Osteoblast (primary cell): Measurements from ENCODE around the gene SEMG1. TPM values are rescaled to one million over a fixed set of nuclear protein-coding genes. Genes with fewer than 3 reads are reported as not detected.

ENCODE experiments used
- DNase-seq: peaks from one replicate; pipeline ENCODE4 v3.0.0; 2011; ENCODE audit warnings: low spot score, mixed read lengths; ENCODE audit not compliant: insufficient read length; ENCODE audit errors: missing footprints
- H2AFZ ChIP-seq: 2 replicates; pipeline ENCODE4 v1.6.0; 2011; ENCODE audit warnings: mild to moderate bottlenecking, low read length
- H3K27ac ChIP-seq: 2 replicates; pipeline ENCODE4 v1.5.1; 2011; ENCODE audit warnings: mild to moderate bottlenecking, low read depth, low read length, moderate library complexity
- H3K27me3 ChIP-seq: 2 replicates; pipeline ENCODE4 v1.6.0; 2012; ENCODE audit warnings: mild to moderate bottlenecking, control low read depth, inconsistent platforms, low read length, moderate library complexity; ENCODE audit not compliant: insufficient read depth
- H3K36me3 ChIP-seq: 2 replicates; pipeline ENCODE4 v1.5.1; 2011; ENCODE audit warnings: mild to moderate bottlenecking, low read length, control low read depth, moderate library complexity; ENCODE audit not compliant: insufficient read depth
- H3K4me1 ChIP-seq: 2 replicates; pipeline ENCODE4 v1.5.1; 2011; ENCODE audit warnings: mild to moderate bottlenecking, low read length, control low read depth, moderate library complexity; ENCODE audit not compliant: insufficient read depth
- H3K4me2 ChIP-seq: 2 replicates; pipeline ENCODE4 v1.6.0; 2011; ENCODE audit warnings: mild to moderate bottlenecking, low read length; ENCODE audit not compliant: insufficient read depth
- H3K4me3 ChIP-seq: fragments of 200-600 bp; sonication (generic); 3 replicates; pipeline ENCODE4 v1.5.1; 2012; ENCODE audit warnings: mild to moderate bottlenecking, low read length, inconsistent platforms; ENCODE audit not compliant: insufficient read depth
- H3K79me2 ChIP-seq: 2 replicates; pipeline ENCODE4 v1.6.0; 2012; ENCODE audit warnings: mild to moderate bottlenecking, low read length, control low read depth, inconsistent platforms; ENCODE audit not compliant: insufficient read depth
- H3K9me3 ChIP-seq: 2 replicates; pipeline ENCODE4 v1.5.1; 2011; ENCODE audit warnings: low read depth, low read length, control low read depth
- H4K20me1 ChIP-seq: 2 replicates; pipeline ENCODE4 v1.6.0; 2012; ENCODE audit warnings: mild to moderate bottlenecking, low read length, control low read depth; ENCODE audit not compliant: insufficient read depth
- total RNA-seq: library from RNA; depleted of rRNA; stranded (reverse); fragments of >200 nt; gene quantifications from 2 replicates; pipeline ENCODE4 v1.2.3, GENCODE V29; 2012
- TF ChIP-seq, protein P1 (sequence below): IDR thresholded peaks from 2 replicates; pipeline ENCODE4 v1.5.1; 2011; ENCODE audit warnings: mild to moderate bottlenecking, low read depth, low read length, moderate library complexity; ENCODE audit errors: extremely low read depth

The SEMG1 gene, protein sequence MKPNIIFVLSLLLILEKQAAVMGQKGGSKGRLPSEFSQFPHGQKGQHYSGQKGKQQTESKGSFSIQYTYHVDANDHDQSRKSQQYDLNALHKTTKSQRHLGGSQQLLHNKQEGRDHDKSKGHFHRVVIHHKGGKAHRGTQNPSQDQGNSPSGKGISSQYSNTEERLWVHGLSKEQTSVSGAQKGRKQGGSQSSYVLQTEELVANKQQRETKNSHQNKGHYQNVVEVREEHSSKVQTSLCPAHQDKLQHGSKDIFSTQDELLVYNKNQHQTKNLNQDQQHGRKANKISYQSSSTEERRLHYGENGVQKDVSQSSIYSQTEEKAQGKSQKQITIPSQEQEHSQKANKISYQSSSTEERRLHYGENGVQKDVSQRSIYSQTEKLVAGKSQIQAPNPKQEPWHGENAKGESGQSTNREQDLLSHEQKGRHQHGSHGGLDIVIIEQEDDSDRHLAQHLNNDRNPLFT
- not detected in 2 replicates for total RNA-seq

DNA sequence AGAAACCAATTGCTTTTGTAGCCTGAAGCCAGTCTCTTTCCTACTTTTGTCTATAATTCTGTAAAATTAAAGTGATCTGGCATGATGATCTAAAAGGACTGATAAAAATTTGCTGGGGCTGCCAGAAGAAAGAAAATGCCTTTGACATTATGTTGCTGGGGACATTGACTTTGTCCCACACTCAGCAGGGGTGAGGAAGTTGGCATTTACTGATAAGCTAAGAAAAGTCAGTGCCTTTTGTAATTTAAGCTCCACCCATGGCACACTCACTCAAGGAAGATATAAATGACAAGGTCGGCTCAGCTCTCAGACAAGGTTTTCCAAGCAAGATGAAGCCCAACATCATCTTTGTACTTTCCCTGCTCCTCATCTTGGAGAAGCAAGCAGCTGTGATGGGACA lies at the start of gene SEMG1:
TSS of gene SEMG1 (plus strand) at position 309 of the 400 bp plus-strand sequence. CDS start at position 330, 21 bp downstream.
- DNase-seq, result no peak
- H3K4me2 ChIP-seq, result no peak within 1 kb of the TSS
- TF ChIP-seq, protein P1, sequence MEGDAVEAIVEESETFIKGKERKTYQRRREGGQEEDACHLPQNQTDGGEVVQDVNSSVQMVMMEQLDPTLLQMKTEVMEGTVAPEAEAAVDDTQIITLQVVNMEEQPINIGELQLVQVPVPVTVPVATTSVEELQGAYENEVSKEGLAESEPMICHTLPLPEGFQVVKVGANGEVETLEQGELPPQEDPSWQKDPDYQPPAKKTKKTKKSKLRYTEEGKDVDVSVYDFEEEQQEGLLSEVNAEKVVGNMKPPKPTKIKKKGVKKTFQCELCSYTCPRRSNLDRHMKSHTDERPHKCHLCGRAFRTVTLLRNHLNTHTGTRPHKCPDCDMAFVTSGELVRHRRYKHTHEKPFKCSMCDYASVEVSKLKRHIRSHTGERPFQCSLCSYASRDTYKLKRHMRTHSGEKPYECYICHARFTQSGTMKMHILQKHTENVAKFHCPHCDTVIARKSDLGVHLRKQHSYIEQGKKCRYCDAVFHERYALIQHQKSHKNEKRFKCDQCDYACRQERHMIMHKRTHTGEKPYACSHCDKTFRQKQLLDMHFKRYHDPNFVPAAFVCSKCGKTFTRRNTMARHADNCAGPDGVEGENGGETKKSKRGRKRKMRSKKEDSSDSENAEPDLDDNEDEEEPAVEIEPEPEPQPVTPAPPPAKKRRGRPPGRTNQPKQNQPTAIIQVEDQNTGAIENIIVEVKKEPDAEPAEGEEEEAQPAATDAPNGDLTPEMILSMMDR, result no peak
- H3K79me2 ChIP-seq, result no peaks in the 10 kb centered on the region
- H3K27me3 ChIP-seq, result peaks cover 21% of the 10 kb centered on the region
- no peaks in the 10 kb centered on the region for H4K20me1 ChIP-seq
- H3K4me3 ChIP-seq, result no peak within 1 kb of the TSS
- H3K9me3 ChIP-seq, result no peaks in the 10 kb centered on the region
- H3K36me3 ChIP-seq, result no peaks in the 10 kb centered on the region
- H2AFZ ChIP-seq, result no peak within 1 kb of the TSS
- no peaks in the 10 kb centered on the region for H3K4me1 ChIP-seq
- H3K27ac ChIP-seq, result no peak within 1 kb of the TSS

DNA sequence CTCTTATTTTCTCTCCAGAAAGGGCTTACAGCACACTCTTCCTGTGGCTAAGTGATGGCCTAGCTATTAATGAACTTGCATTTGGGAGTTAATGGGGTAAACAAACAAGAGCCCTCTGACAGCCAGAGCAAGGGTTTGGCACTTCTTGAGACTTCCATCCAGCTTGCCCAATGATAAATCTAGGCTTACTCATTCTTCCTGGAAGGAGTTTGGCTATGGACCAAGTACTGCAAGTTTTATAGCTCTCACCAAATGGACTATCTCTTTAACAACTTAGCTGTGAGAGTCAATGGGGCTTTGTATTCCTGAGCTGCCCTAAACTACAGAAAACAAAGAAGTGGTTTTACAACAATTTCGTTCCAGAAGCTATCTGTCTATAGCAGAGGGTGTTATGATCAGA lies 48.9 kb upstream of the SEMG1 start:
- Histone ChIP-seq H3K27ac (no peak overlapping the region), H3K4me2 (peak overlapping the region; percentile 47), H3K27me3 (peaks cover 4% of the 10 kb centered on the region), H3K4me3 (no peak overlapping the region), H4K20me1 (no peaks in the 10 kb centered on the region), H3K36me3 (no peaks in the 10 kb centered on the region), H2AFZ (no peak overlapping the region), H3K9me3 (no peaks in the 10 kb centered on the region), H3K4me1 (peaks cover 9% of the 10 kb centered on the region), H3K79me2 (no peaks in the 10 kb centered on the region)
- TF ChIP-seq, protein P1, result no peak
- DNase-seq, result peak; percentile 23

DNA sequence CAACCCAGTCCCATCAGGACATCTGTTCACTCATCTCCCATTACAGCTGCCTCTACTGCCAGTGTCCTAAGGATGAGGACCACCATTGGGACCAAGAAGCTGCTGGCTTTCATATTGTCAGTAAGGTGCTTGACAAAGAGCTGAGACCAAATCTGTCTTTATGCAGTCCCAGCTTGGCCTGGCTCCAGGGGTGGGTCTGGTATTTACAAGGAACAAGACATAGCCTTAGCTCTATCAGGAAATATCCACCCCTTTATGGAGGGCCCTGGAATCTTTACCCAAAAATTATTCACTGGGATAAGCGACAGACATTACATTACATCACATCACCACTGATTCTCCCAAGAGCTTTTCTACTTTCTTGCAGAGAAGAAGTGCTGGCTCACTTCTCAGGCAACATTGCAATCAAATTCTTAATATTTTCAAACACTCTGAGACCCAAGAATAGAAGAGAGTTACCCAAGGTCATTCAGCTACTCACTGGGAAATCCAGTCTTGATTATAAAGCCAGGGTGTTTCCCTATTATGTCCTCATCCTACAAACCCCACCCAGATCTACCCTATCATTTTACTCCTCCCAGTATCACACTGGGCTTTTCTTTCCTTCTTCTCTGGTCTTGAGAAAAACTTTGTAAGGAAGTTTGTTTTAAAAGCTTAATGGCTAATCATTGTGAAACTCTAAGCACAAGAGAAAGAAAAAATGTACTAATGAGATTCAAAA lies 43.6 kb upstream of the SEMG1 start:
- no peaks in the 10 kb centered on the region for H3K79me2 ChIP-seq
- H3K27me3 ChIP-seq, result peaks cover 5% of the 10 kb centered on the region
- no peak overlapping the region for H3K4me3 ChIP-seq
- H4K20me1 ChIP-seq, result no peaks in the 10 kb centered on the region
- no peak overlapping the region for H2AFZ ChIP-seq
- no peaks in the 10 kb centered on the region for H3K9me3 ChIP-seq
- TF ChIP-seq, protein P1, result no peak
- DNase-seq, result no peak
- no peaks in the 10 kb centered on the region for H3K36me3 ChIP-seq
- peaks cover 1% of the 10 kb centered on the region for H3K4me1 ChIP-seq
- no peak overlapping the region for H3K4me2 ChIP-seq
- H3K27ac ChIP-seq, result no peak overlapping the region

DNA sequence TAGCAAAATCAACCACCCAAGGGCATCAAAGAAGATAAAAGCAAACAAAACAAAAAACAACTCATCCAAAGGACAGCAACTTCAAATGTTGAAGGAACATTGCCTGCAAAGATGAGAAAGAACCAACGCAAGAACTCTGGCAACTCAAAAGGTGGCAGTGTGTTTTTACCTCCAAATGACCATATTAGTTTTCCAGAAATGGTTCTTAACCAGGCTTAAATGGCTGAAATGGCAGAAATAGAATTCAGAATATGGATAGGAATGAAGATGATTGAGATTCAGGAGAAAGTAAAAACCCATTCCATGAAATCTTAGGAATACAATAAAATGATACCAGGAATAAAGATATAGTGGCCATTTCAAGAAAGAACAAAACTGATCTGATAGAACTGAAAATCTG lies 41.9 kb upstream of the SEMG1 start:
- Histone ChIP-seq H3K36me3 (no peaks in the 10 kb centered on the region), H3K4me3 (no peak overlapping the region), H3K9me3 (no peaks in the 10 kb centered on the region), H3K79me2 (no peaks in the 10 kb centered on the region), H3K4me1 (no peaks in the 10 kb centered on the region), H4K20me1 (no peaks in the 10 kb centered on the region), H3K4me2 (no peak overlapping the region), H3K27me3 (peaks cover 5% of the 10 kb centered on the region), H3K27ac (no peak overlapping the region), H2AFZ (no peak overlapping the region)
- TF ChIP-seq, protein P1, result no peak
- no peak for DNase-seq
